Thoracic aorta (tissue), 2 donors: ENCODE measurements around the gene OR2T35. TPM values are rescaled to one million over a fixed set of nuclear protein-coding genes. Genes with fewer than 3 reads are reported as not detected.
"Not testable (repeated sequence)": the region's sequence is repeated elsewhere in the genome, so short reads cannot be mapped to it uniquely, and the experiment has no call there.

Experiments
- ATAC-seq: fragments of 150-250 bp; one replicate; pipeline ENCODE4 v1.8.0; 2017; ENCODE audit warnings: low read depth; ENCODE audit not compliant: insufficient number of reproducible peaks, low FRiP score
- DNase-seq: peaks from one replicate; pipeline ENCODE4 v3.0.0-alpha.2; 2020; ENCODE audit warnings: low spot score
- H3K27ac ChIP-seq, 2 donors: fragments of 200-600 bp; sonication (generic); 1 replicate in 1 of 2; 2 replicates in 1 of 2; pipeline ENCODE4 v1.5.1; 2016; ENCODE audit warnings: mild to moderate bottlenecking in 2 of 2, moderate library complexity in 2 of 2
- H3K27me3 ChIP-seq: fragments of 200-600 bp; sonication (generic); replicated peaks from 2 replicates; pipeline ENCODE4 v1.6.0; 2016; ENCODE audit warnings: mild to moderate bottlenecking; ENCODE audit not compliant: insufficient read depth
- H3K36me3 ChIP-seq: fragments of 200-600 bp; sonication (generic); one replicate; pipeline ENCODE4 v1.5.1; 2016
- H3K4me1 ChIP-seq, 2 donors: fragments of 200-600 bp; sonication (generic); 1 replicate in 1 of 2; 2 replicates in 1 of 2; pipeline versions ENCODE4 v1.5.1 to v1.6.0; 2016; ENCODE audit warnings: low read depth in 2 of 2, mild to moderate bottlenecking in 1 of 2; ENCODE audit not compliant: control insufficient read depth in 1 of 2
- H3K4me3 ChIP-seq: fragments of 200-600 bp; sonication (generic); 2 replicates; pipeline ENCODE4 v1.5.1; 2016; ENCODE audit warnings: mild to moderate bottlenecking
- H3K9me3 ChIP-seq: fragments of 200-600 bp; sonication (generic); 2 replicates; pipeline ENCODE4 v1.5.1; 2016
- total RNA-seq, 2 donors: library from RNA; depleted of rRNA; stranded (reverse); fragments of >200 nt; gene quantifications; one replicate each; pipeline versions ENCODE4 v1.1.0 to v1.2.3, GENCODE V29; 2016
- TF ChIP-seq, protein P1 (sequence below): fragments of 200-600 bp; sonication (generic); IDR thresholded peaks from one replicate; pipeline ENCODE4 v1.5.1; 2019; ENCODE audit warnings: antibody characterized with exemption

The OR2T35 gene
- total RNA-seq, 2 donors from 2014 or later = not detected

DNA sequence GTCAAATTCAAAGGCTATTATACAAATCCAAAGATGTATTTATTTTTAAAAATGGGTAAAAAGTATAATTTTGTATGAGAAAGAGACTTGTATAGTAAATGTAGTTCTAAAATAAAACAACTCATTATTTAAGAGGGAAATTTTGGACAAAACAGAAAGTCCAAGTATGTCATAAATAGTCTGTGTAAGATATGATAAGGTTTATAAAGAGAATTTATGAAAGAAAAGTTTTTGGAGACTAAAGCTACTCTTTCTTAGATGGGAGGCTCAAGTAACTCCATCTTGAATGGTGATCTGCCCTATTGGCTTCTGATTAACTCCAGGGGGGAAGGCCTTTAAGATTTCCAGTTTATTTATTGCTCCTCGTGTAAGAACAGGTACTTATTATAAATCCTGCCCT, 24.9 kb upstream of the OR2T35 start:
- no peak for ATAC-seq
- no peak overlapping the region for H3K27ac ChIP-seq

DNA sequence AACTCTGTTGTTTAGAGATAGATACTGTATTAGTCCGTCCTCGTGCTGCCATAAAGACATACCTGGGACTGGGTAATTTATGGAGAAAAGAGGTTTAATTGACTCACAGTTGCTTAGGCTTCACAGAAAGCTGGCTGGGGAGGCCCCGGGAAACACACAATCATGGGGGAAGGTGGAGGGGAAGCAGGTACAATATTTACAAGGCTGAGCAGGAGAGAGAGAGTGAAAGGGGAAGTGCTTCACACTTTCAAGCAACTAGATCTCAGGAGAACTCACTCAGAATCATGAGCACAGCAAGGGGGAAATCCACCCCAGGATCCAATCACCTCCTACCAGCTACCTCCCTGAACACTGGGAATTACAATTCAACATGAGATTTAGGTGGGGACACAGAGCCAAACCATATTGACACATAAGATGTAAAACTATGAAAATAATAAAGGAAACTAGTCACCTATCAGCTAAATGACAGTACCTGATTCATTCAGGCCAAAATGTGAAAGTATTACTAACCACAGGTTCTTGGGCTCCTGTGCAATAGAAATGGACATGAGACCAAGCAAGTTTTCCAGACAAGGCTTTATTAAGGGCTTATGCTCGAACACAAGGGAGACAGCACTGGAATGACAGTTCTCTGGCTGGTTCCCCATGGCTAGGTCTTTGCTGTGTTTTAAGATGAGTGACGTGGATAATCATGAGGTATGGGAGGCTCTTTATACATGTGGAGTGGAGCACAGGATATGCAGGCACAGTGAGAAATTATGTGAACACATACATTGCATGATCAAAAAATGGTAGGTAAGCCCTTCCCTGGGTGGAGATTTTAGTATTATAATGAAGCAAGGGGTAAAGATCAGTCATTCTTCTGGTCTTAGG, 18.6 kb upstream of the OR2T35 start:
- not testable (repeated sequence) for H3K36me3 ChIP-seq, H3K9me3 ChIP-seq, DNase-seq, H3K27me3 ChIP-seq, H3K27ac ChIP-seq, H3K4me3 ChIP-seq, H3K4me1 ChIP-seq, ATAC-seq

More for the DNA sequence above, 24.9 kb upstream of the OR2T35 start:
- no peak for DNase-seq
- H3K4me1 ChIP-seq = no peaks in the 10 kb centered on the region
- no peaks in the 10 kb centered on the region for H3K36me3 ChIP-seq
- H3K27me3 ChIP-seq = no peaks in the 10 kb centered on the region
- TF ChIP-seq, protein P1, sequence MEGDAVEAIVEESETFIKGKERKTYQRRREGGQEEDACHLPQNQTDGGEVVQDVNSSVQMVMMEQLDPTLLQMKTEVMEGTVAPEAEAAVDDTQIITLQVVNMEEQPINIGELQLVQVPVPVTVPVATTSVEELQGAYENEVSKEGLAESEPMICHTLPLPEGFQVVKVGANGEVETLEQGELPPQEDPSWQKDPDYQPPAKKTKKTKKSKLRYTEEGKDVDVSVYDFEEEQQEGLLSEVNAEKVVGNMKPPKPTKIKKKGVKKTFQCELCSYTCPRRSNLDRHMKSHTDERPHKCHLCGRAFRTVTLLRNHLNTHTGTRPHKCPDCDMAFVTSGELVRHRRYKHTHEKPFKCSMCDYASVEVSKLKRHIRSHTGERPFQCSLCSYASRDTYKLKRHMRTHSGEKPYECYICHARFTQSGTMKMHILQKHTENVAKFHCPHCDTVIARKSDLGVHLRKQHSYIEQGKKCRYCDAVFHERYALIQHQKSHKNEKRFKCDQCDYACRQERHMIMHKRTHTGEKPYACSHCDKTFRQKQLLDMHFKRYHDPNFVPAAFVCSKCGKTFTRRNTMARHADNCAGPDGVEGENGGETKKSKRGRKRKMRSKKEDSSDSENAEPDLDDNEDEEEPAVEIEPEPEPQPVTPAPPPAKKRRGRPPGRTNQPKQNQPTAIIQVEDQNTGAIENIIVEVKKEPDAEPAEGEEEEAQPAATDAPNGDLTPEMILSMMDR = no peak
- no peak overlapping the region for H3K4me3 ChIP-seq
- peaks cover 3% of the 10 kb centered on the region for H3K9me3 ChIP-seq

DNA sequence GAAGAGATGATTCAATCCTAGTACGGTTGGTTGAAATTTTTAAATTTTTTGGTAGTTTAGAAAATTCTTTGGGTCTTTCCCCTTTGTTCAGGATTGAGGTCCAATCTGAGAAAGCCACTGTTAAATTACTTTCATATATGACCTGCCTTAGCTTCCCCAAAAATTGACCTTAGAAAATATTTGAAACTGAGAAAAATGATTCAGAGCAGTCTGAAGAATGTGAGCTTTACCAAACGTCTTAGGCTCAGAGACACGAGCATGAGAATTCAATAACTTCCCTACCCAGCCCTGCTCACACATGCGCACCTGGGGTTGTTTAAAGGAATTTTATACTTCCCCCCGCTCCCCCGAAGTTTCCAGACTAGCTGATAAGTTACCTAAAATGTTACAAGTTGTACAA, 11.7 kb upstream of the OR2T35 start:
- not testable (repeated sequence) for H3K27me3 ChIP-seq, H3K9me3 ChIP-seq, H3K4me1 ChIP-seq, H3K27ac ChIP-seq, H3K4me3 ChIP-seq, DNase-seq, ATAC-seq, H3K36me3 ChIP-seq

DNA sequence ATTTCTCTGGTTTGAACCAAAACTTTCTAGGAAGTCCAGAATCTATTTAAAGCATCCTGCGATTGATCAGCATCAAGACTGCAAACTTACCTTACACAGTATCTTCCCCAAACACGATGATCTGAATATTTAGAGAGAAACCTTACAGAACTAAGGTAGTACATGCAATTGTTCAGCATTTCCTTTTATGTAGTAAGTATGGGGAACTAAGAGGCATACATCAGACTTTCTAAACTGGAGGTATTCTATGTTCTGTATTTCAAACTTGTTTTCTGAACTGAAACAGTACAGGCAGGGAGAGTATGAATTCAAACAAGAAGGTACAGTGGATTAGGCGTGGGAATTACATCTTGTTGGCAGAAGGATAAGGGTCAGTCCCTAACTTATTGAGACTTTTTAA, 10.3 kb upstream of the OR2T35 start, which contains the start of gene OR2T27:
OR2T27 (minus strand) TSS at position 175 of the 400 bp plus-strand sequence. CDS start 4,644 bp downstream, outside the sequence.
- not testable (repeated sequence) for H3K27ac ChIP-seq, ATAC-seq, H3K36me3 ChIP-seq, H3K4me1 ChIP-seq, H3K27me3 ChIP-seq, H3K4me3 ChIP-seq, H3K9me3 ChIP-seq, DNase-seq

DNA sequence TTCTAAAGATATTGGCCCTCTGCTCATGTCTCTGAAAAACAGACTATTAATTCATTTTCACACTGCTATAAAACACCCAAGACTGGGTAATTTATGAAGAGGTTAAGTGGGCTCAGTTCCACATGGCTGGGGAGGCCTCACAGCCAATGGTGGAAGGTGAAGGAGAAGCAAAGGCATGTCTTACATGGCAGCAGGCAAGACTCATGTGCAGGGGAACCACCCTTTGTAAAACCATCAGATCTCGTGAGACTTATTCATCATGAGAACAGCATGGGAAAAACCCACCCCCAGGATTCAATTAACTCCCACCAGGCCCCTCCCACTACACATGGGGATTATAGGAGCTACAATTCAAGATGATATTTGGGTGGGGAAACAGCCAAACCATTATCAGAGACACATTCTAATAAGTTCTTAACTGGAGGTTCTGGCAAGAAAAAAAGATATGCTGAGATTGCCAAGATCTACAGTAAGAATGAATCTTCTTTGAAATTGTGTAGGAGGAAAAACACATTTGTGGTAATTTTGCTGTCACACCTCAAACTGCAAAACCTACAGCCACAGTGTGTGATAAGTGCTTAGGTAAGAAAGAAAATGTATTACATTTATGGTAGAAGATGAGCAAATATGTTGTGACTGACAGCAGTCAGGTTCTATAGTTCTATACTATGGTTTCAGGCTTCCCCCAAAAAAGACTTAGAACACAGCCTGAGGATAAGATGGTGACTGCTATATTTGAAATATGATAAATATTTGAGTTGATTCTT, 3.9 kb upstream of the OR2T35 start:
- H3K27me3 ChIP-seq, H3K4me1 ChIP-seq, DNase-seq, H3K27ac ChIP-seq, H3K36me3 ChIP-seq, ATAC-seq, H3K9me3 ChIP-seq, H3K4me3 ChIP-seq: not testable (repeated sequence)

DNA sequence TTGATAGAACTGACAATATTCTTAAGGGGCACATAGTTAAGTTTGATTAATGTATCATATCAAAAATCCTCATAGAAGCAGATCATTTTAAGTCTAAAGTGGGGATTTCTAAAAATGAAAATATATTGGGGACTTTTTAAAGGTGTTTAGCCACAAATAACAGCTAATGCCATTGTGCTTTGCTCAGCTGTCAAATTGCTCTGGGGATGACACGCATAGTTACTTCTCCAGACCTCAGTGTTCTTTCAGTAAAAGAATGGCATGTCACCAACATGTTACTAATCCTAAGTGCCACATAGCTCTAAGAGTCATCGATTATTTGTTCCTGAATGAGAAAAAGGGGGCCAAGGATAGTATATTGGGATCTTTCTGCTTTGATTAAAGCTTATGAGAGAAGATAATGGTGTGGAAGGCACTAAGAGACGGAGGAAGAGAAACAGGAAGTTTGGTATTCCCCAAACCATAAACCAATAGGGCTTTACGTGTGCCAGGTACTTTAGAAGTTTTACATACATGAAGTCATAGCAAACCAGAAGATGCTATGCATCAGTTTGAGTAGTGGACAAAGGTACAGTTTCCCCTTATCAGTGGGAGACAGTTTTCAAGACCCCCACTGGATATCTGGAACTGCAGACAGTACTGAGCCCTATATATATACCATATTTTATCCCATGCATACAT, 2.0 kb downstream of the OR2T35 start:
- not testable (repeated sequence) for H3K9me3 ChIP-seq, ATAC-seq, H3K36me3 ChIP-seq, H3K4me1 ChIP-seq, H3K27ac ChIP-seq, H3K27me3 ChIP-seq, H3K4me3 ChIP-seq, DNase-seq

DNA sequence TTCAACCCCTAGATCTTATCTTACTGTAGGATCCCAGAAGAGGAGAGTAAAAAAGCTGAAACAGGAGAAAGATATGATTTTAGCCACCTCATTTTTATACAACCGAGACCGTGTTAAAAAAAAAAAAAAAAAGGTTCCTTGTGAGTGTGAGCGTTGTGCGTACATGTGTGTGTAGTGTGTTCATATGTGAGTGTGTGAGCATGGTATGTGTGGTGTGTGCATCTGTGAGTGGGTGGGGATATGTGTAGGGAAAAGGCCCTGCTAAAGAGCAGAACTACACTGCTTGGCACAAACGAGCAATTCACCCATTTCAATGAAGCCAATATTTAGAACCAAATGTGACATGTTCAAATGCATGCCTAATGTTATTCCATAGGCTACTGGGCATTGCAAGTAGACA, 3.5 kb downstream of the OR2T35 start:
- H3K4me3 ChIP-seq, H3K36me3 ChIP-seq, H3K4me1 ChIP-seq, H3K27me3 ChIP-seq, DNase-seq, H3K9me3 ChIP-seq, ATAC-seq, H3K27ac ChIP-seq: not testable (repeated sequence)

DNA sequence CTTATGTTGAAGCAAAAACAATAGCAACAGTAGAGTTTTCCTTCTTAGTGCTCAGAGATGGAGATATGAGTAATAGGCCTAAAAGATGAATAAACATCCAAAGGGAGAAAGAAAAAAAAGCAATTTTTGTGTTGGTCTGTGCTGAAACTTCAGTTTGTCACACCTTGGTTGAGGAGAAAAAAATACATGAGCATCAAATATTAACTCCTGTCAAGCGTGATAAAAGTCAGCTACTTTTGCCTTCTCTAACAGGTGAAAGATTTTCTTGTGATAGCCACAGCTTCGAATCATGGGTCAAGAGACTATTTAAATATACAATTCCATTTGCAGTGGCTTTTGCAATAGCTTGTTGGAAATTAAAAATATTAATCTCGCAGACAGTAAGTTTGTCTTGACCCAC, 4.2 kb downstream of the OR2T35 start:
- H3K9me3 ChIP-seq, H3K27me3 ChIP-seq, H3K4me1 ChIP-seq, H3K36me3 ChIP-seq, DNase-seq, ATAC-seq, H3K4me3 ChIP-seq, H3K27ac ChIP-seq: not testable (repeated sequence)

DNA sequence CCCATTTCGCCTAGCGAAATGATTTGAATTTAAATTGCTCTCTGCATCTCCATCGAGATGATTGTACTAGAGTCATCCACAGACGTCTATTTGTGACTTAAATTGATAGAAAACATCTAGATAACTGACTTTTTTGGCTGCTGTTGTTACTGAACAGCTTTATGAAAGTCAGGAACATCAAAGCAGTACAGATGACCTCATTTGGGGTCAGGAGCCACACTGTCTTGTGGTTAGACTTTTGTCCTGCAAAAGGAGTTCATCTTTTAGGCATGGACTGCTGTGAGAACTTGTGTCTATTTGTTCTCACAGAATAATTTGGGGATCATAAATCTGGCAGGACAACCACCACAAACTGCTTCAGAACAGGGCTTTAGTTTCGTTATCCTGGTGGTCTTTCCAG, 5.4 kb downstream of the OR2T35 start:
- H3K36me3 ChIP-seq, H3K27ac ChIP-seq, ATAC-seq, H3K27me3 ChIP-seq, H3K4me1 ChIP-seq, DNase-seq, H3K9me3 ChIP-seq, H3K4me3 ChIP-seq: not testable (repeated sequence)

DNA sequence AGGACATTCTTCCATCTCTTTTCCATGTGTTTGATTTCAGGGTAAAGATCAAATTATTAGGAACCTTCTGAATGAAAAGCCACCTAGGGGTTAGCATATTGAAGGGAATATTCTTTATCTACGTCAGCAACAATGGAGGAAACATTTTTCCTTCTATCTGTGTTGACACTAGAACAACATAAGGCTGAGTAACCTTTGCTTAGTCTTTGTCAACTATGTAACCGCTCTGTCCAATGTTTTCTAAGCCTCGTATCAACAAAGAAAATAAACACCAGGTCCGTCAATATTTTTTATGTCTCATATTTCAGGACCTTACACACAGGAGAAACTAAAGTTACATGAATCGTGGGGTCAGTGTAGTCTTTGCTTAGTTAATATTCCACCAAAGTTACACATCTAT, 8.5 kb downstream of the OR2T35 start:
- not testable (repeated sequence) for DNase-seq, H3K27ac ChIP-seq, H3K4me1 ChIP-seq, H3K9me3 ChIP-seq, H3K36me3 ChIP-seq, H3K27me3 ChIP-seq, H3K4me3 ChIP-seq, ATAC-seq

DNA sequence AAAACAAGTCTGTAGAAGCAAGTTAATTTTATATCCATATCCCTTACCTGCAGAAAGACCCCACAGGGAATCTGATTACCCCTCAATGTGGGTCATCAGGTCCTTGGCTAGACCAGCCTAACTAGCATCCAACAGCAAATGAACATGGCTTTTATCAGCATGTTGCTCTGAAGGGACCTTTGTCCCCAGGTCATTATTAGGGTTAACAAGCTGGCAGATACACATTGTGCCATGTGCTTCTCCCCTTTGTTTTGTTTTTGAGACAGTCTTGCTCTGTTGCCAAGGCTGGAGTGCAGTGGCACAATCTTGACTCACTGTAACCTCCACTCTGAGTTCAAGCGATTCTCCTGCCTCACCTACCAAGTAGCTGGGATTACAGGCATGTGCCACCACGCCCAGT, 10.1 kb downstream of the OR2T35 start, which contains the start of gene OR2T11:
OR2T11 (minus strand) TSS at position 101 of the 400 bp plus-strand sequence. CDS start 7,963 bp downstream, outside the sequence.
- not testable (repeated sequence) for H3K4me3 ChIP-seq, H3K36me3 ChIP-seq, H3K27ac ChIP-seq, DNase-seq, H3K27me3 ChIP-seq, ATAC-seq, H3K4me1 ChIP-seq, H3K9me3 ChIP-seq
